Prostate gland (tissue), 2 donors: ENCODE results near the gene GPR158. TPM values are rescaled to one million over a fixed set of nuclear protein-coding genes. Genes with fewer than 3 reads are reported as not detected.

Experiments used
- DNase-seq: peaks from one replicate; pipeline ENCODE4 v3.0.0-alpha.2; 2019; ENCODE audit warnings: low spot score
- H3K27ac ChIP-seq, 2 donors: fragments of 200-600 bp; sonication (generic); 2 replicates each; pipeline ENCODE4 v1.5.1; 2017 to 2019
- H3K27me3 ChIP-seq: fragments of 200-600 bp; sonication (generic); replicated peaks from 2 replicates; pipeline ENCODE4 v1.5.1; 2019; ENCODE audit not compliant: insufficient read depth
- H3K36me3 ChIP-seq, 2 donors: fragments of 200-600 bp; sonication (generic); 1 replicate in 1 of 2; 2 replicates in 1 of 2; pipeline versions ENCODE4 v1.5.1 to v1.8.1; 2017 to 2019
- H3K4me1 ChIP-seq: fragments of 200-600 bp; sonication (generic); replicated peaks from 2 replicates; pipeline ENCODE4 v1.5.1; 2019
- H3K4me3 ChIP-seq, 2 donors: fragments of 200-600 bp; sonication (generic); 2 replicates each; pipeline ENCODE4 v1.5.1; 2017 to 2019
- H3K9me3 ChIP-seq: fragments of 200-600 bp; sonication (generic); 2 replicates; pipeline ENCODE4 v1.5.1; 2017
- POLR2A ChIP-seq: fragments of 450-650 bp; IDR thresholded peaks from one replicate; pipeline ENCODE4 v1.6.1; 2016; ENCODE audit warnings: antibody characterized with exemption, mild to moderate bottlenecking
- POLR2AphosphoS5 ChIP-seq: sonication (generic); formaldehyde crosslinking; IDR thresholded peaks from one replicate; pipeline ENCODE4 v1.6.1; 2017; ENCODE audit warnings: antibody characterized with exemption
- WGBS: methylation state at CpG from one replicate; pipeline ENCODE4 v1.1.5; 2018; 5-methylcytosine and 5-hydroxymethylcytosine counted together
- intact Hi-C: fragments of 100-400 bp; cut with DNase I; formaldehyde crosslinking; loops from one replicate; pipeline ENCODE4 v1.14.2; 2022
- total RNA-seq, 2 donors: library from RNA; depleted of rRNA; stranded (reverse); fragments of >200 nt; gene quantifications; one replicate each; pipeline ENCODE4 v1.1.0, GENCODE V29; 2016
- TF ChIP-seq, protein P1 (sequence below), 4 experiments: fragments of 200-600 bp in 2 of 4; fragments of 450-650 bp in 2 of 4; sonication (generic) in 2 of 4; IDR thresholded peaks; 1 replicate in 3 of 4; 2 replicates in 1 of 4; pipeline ENCODE4 v1.5.1; 2016 to 2019; ENCODE audit warnings: antibody characterized with exemption in 4 of 4, mild to moderate bottlenecking in 2 of 4, moderate library complexity in 2 of 4

Gene GPR158
- total RNA-seq, 2 donors from 2014 or later, result 0.36 to 1.5 TPM

DNA sequence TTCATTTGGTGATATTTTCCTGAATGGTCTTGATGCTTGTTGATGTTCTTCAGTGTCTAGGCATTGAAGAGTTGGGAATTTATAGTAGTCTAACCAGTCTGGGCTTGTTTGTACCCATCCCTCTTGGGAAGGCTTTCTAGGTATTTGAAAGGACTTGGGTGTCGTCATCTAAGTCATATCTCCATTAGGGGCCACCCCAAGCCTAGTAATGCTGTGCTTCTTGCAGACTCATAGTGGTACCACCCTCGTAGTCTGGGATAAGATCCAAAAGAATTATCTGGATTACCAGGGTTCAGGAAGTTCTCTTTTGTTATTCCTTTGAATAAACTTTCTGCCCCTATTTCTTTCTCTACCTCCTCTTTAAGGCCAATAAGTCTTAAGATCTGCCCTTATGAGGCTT lies 439.9 kb downstream of the GPR158 start:
- Histone ChIP-seq H3K4me3 (no peak overlapping the region), H3K36me3 (no peaks in the 10 kb centered on the region), H3K4me1 (no peaks in the 10 kb centered on the region), H3K9me3 (no peaks in the 10 kb centered on the region), H3K27me3 (no peaks in the 10 kb centered on the region), H3K27ac (no peak overlapping the region)
- intact Hi-C loops, result no loop called here
- no peak for DNase-seq
- TF ChIP-seq POLR2A (no peak), POLR2AphosphoS5 (no peak)
- TF ChIP-seq, protein P1, sequence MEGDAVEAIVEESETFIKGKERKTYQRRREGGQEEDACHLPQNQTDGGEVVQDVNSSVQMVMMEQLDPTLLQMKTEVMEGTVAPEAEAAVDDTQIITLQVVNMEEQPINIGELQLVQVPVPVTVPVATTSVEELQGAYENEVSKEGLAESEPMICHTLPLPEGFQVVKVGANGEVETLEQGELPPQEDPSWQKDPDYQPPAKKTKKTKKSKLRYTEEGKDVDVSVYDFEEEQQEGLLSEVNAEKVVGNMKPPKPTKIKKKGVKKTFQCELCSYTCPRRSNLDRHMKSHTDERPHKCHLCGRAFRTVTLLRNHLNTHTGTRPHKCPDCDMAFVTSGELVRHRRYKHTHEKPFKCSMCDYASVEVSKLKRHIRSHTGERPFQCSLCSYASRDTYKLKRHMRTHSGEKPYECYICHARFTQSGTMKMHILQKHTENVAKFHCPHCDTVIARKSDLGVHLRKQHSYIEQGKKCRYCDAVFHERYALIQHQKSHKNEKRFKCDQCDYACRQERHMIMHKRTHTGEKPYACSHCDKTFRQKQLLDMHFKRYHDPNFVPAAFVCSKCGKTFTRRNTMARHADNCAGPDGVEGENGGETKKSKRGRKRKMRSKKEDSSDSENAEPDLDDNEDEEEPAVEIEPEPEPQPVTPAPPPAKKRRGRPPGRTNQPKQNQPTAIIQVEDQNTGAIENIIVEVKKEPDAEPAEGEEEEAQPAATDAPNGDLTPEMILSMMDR (IDR thresholded peaks at IDR 0.05), result no peak
- WGBS, result 44% methylated on average over 2 of the region's 2 CpGs

DNA sequence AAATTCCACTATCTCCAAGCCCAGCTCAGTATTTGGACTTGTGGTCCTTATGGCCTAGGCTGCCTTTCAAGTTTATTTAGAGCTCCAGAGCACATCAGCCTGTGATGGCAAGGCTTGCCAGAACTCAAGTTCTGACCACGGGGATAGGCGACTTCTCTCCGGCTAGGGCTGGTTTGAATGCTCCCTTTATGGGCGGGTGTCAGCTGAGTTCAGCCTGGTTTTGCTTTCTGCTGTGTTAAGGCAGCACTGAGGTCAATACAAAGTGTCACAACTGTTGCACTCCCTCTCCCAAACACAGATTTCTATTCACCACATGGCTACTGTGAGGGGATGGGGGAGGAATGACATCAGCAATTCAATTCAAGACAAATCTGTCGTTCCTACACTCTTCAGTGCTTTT lies 441.1 kb downstream of the GPR158 start:
- H3K4me3 ChIP-seq, result no peak overlapping the region
- WGBS, result 80% methylated on average over 5 of the region's 5 CpGs
- H3K27me3 ChIP-seq, result no peaks in the 10 kb centered on the region
- H3K36me3 ChIP-seq, result no peaks in the 10 kb centered on the region
- intact Hi-C loops, result no loop called here
- TF ChIP-seq, protein P1 (IDR thresholded peaks at IDR 0.05), result no peak
- TF ChIP-seq POLR2AphosphoS5, result no peak
- no peak for TF ChIP-seq POLR2A
- H3K9me3 ChIP-seq, result no peaks in the 10 kb centered on the region
- H3K4me1 ChIP-seq, result no peaks in the 10 kb centered on the region
- no peak for DNase-seq
- no peak overlapping the region for H3K27ac ChIP-seq

DNA sequence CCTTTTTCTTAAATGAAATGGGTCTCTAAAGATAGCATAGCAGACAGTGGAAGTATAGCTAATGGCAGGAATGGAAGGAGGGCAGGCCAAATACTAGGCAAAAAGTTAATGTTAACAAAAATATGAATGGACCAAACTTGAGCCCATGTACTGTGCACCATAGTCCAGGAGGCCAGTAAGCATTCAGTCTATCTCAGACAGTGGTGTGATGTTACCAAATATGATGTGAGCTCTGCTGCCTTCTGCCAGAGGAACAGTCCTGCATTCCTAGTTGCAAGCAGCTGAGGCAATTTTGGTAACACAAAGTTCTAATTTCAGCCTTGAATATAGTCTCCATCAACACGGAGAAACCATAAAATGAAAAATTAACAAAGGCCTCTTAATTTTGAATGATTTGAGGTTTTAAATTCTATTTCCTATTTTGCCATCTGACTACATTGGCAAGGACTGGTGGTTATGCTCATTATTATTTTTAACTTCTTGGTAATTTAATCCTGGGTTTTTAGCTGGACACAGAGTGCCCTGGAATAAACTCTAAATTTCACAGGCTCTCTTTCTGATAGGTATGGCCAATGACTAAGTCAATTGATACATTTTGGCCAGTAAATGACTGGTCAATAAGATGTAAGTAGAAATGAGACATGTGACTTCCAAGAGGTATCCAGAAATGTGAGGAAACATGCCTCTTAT lies 442.2 kb downstream of the GPR158 start:
- intact Hi-C loops, result no loop called here
- Histone ChIP-seq H3K27me3 (no peaks in the 10 kb centered on the region), H3K4me3 (no peak overlapping the region), H3K36me3 (no peaks in the 10 kb centered on the region), H3K4me1 (no peaks in the 10 kb centered on the region), H3K27ac (no peak overlapping the region), H3K9me3 (no peaks in the 10 kb centered on the region)
- TF ChIP-seq POLR2AphosphoS5, result no peak
- TF ChIP-seq POLR2A, result no peak
- TF ChIP-seq, protein P1 (IDR thresholded peaks at IDR 0.05), result no peak
- 81% methylated on average over 1 of the region's 1 CpG for WGBS
- DNase-seq, result no peak

DNA sequence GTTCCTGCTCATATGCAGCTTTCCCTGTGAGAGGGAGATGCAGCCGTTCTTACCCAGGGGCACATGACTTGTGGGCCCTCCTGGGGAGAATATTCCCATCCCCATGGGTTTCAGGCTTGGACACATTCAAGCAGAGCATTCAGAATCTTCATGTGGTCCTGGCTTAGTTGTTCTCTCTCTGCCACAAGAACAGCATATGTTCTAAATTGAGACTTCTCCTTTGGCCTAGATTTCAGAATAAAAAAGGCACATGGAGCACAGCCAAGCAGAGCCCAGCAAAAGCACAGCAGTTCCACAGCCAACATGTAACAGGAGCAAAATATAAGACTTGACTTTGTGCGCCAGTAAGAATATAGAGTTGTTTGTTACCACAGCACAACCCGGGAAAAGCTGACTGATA lies 452.8 kb downstream of the GPR158 start:
- 78% methylated on average over 3 of the region's 3 CpGs for WGBS
- H3K9me3 ChIP-seq, result no peaks in the 10 kb centered on the region
- H3K36me3 ChIP-seq, result no peaks in the 10 kb centered on the region
- DNase-seq, result no peak
- H3K27me3 ChIP-seq, result no peaks in the 10 kb centered on the region
- no peak overlapping the region for H3K4me3 ChIP-seq
- H3K27ac ChIP-seq, result no peak overlapping the region
- no peaks in the 10 kb centered on the region for H3K4me1 ChIP-seq
- TF ChIP-seq POLR2A, result no peak
- TF ChIP-seq, protein P1 (IDR thresholded peaks at IDR 0.05), result no peak
- intact Hi-C loops, result no loop called here

DNA sequence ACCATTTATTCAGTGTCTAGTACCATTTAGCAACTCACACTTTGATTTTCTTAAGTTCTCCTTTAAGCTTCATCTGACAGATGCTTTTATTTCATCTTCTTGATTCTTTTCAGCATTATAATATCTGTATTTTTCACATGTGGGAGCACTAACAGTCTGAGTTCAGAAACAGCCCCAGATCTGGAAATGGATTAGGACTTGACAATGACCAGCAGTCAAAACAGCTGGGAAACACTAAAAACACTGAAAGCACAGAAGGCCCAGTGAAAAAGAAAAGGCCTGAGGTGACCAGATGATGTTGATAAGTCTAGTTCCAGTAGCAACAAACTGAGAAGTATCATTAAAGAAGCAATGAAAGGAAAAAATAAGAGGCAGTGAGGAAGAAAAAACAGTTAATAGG lies 454.5 kb downstream of the GPR158 start:
- intact Hi-C loops, result no loop called here
- H3K27ac ChIP-seq, result no peak overlapping the region
- H3K27me3 ChIP-seq, result no peaks in the 10 kb centered on the region
- H3K9me3 ChIP-seq, result no peaks in the 10 kb centered on the region
- H3K36me3 ChIP-seq, result no peaks in the 10 kb centered on the region
- TF ChIP-seq, protein P1 (IDR thresholded peaks at IDR 0.05), result no peak
- no peak for TF ChIP-seq POLR2AphosphoS5
- TF ChIP-seq POLR2A, result no peak
- DNase-seq, result no peak
- H3K4me1 ChIP-seq, result no peaks in the 10 kb centered on the region
- H3K4me3 ChIP-seq, result no peak overlapping the region
